Uterus (tissue), 2 donors: ENCODE measurements around the gene MYH11.

ENCODE experiments used
- POLR2A ChIP-seq, 2 donors: fragments of 450-650 bp; IDR thresholded peaks; one replicate each; pipeline ENCODE4 v1.6.1; 2016; ENCODE audit warnings: antibody characterized with exemption in 2 of 2, mild to moderate bottlenecking in 1 of 2, moderate library complexity in 1 of 2
- TF ChIP-seq, protein P1 (sequence below), 4 experiments: fragments of 200-600 bp in 2 of 4; fragments of 450-650 bp in 2 of 4; sonication (generic) in 2 of 4; IDR thresholded peaks; one replicate each; pipeline ENCODE4 v1.5.1; 2016 to 2019; ENCODE audit warnings: antibody characterized with exemption in 4 of 4, mild to moderate bottlenecking in 2 of 4, moderate library complexity in 1 of 4

- TF ChIP-seq POLR2A (IDR thresholded peaks at IDR 0.05): no peak
- TF ChIP-seq, protein P1, sequence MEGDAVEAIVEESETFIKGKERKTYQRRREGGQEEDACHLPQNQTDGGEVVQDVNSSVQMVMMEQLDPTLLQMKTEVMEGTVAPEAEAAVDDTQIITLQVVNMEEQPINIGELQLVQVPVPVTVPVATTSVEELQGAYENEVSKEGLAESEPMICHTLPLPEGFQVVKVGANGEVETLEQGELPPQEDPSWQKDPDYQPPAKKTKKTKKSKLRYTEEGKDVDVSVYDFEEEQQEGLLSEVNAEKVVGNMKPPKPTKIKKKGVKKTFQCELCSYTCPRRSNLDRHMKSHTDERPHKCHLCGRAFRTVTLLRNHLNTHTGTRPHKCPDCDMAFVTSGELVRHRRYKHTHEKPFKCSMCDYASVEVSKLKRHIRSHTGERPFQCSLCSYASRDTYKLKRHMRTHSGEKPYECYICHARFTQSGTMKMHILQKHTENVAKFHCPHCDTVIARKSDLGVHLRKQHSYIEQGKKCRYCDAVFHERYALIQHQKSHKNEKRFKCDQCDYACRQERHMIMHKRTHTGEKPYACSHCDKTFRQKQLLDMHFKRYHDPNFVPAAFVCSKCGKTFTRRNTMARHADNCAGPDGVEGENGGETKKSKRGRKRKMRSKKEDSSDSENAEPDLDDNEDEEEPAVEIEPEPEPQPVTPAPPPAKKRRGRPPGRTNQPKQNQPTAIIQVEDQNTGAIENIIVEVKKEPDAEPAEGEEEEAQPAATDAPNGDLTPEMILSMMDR (IDR thresholded peaks at IDR 0.05): no peak
Observed at GRCh38 chr16:15880434-15881308, 23.8 kb upstream of the MYH11 start.
